Measurements from ENCODE around the gene ENOPH1.
"Not testable (repeated sequence)": the region's sequence is repeated elsewhere in the genome, so short reads cannot be mapped to it uniquely, and the experiment has no call there.

ENOPH1 gene

GRCh38 chr4:82473621-82474164, 43.3 kb downstream of the ENOPH1 start:
- no peak for DNase-seq

GRCh38 chr4:82475931-82476330, 45.5 kb downstream of the ENOPH1 start:
- not testable (repeated sequence) for DNase-seq

DNA sequence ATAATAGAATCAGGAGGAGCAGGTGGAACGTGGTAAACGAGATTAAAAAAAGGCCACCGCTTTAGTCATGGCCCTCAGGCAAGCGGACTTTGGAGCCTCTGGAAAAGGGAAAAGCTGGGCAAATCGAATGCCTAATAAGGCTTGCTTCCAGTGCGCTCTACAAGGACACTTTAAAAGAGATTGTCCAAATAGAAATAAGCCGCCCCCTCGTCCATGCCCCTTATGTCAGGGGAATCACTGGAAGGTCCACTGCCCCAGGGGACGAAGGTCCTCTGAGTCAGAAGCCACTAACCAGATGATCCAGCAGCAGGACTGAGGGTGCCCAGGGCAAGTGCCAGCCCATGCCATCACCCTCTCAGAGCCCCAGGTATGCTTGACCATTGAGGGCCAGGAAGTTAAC, 47.1 kb downstream of the ENOPH1 start:
- DNase-seq: not testable (repeated sequence)

DNA sequence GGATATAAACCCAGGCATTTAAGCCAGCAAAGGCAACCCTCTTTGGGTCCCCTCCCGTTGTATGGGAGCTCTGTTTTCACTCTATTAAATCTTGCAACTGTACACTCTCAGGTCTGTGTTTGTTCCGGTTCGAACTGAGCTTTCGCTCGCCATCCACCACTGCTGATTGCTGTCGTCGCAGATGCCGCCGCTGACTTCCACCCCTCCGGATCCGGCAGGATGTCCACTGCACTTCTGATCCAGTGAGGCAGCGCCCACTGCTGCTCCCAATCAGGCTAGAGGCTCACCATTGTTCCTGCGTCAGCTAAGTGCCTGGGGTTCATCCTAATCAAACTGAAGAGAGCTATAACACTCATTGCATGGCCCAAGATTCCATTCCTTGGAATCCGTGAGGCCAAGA, 49.2 kb downstream of the ENOPH1 start:
- no peak for DNase-seq

- no peak for DNase-seq
These were observed 50.5 kb downstream of the ENOPH1 start for GRCh38 chr4:82480771-82481505.

DNA sequence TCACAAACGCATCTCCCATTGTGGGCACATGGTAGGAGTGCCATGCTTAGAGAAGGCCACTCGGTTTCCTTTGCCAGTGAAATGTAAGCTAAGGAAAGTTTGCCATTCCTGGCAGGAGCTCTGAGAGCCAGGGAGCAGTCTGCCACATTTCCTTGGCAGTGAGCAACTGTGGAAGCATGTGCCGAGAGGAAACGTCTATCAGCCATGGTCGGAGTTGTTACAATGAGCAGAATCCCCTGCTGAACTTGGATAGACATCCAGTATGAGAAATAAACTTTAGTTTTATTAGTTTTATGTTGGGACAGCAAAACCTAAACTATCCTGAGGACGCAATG, 51.1 kb downstream of the ENOPH1 start:
- DNase-seq: no peak

DNA sequence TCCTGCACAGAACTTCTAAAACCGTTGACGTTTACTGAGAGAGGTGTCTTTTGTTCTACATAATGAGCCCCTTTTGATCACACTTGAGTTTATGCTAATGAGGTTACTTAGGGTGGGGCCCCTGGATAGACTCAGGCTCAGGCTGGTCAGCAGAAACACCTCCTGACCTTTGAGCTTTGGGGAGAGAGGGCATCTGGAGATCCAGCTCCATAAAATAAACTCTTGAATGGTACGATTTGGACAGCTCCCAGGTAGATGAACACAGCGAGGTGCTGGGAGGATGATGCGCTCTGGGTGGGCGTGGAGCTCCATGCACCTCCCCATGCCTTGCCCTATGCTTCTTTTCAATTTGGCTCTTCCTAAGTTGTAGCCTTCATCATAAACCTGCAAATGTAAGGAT, 52.0 kb downstream of the ENOPH1 start:
- no peak for DNase-seq

- no peak for DNase-seq
These were observed 54.8 kb downstream of the ENOPH1 start for GRCh38 chr4:82484996-82485783.

- DNase-seq: no peak
These were observed 58.7 kb downstream of the ENOPH1 start for GRCh38 chr4:82489076-82489475.

- no peak for DNase-seq
These were observed 59.6 kb downstream of the ENOPH1 start for GRCh38 chr4:82489987-82490386.

DNA sequence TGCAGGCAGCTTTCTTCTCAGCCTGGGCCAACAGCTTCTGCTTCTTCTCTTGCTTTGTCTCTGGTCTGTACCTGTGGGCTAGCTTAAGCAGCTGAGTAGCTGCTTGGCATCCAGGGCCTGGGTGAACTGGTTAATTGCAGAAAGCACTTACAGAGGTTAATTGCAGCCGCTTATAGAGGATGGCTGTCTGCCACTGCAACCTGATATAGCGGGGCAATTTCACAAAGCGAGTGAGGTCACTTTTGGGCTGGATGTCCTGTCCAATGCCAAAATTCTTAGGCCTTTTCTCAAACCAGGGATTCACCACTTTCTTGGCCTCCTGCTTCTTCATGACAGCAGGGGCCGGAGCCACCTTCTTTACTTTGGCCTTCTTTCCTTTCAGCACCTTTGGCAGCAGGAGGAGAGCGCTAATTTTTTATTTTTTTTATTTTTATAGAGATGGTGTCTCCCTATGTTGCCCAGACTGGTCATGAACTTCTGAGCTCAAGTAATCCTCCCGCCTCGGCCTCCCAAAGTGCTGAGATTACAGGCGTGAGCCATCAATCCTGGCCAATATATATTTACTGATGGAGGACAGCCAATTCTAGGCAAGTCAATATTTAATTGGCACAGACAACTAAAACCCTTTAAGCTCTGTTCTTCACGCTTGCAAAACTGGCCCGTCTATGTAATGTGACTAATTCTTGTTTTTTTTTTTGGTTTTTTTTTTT, 61.0 kb downstream of the ENOPH1 start:
- peak; percentile 91 for DNase-seq

GRCh38 chr4:82493721-82494425, 63.5 kb downstream of the ENOPH1 start:
- no peak for DNase-seq

DNA sequence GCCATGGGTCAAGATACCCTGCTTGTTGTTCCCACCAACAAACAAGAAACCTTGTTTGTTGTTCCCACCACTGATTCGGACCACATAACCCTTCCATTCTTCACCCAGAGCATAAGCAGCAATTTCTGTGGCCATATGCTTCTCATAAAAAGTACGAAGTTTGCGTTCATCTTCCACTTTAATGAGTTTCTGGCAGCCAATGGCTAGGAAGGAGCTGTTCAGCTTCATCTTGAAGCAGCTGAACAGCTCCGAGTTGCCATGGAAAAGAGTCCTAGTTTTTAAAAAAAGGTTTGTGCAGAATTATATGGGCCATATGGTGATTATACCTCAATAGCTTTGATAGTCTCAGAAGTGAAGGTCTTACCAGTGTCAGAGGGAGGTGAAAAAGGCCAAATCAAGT, 65.3 kb downstream of the ENOPH1 start:
- no peak for DNase-seq

GRCh38 chr4:82496349-82496748, 66.0 kb downstream of the ENOPH1 start:
- no peak for DNase-seq

- peak; percentile 63 for DNase-seq
These were observed 69.5 kb downstream of the ENOPH1 start for GRCh38 chr4:82499738-82500434.

DNA sequence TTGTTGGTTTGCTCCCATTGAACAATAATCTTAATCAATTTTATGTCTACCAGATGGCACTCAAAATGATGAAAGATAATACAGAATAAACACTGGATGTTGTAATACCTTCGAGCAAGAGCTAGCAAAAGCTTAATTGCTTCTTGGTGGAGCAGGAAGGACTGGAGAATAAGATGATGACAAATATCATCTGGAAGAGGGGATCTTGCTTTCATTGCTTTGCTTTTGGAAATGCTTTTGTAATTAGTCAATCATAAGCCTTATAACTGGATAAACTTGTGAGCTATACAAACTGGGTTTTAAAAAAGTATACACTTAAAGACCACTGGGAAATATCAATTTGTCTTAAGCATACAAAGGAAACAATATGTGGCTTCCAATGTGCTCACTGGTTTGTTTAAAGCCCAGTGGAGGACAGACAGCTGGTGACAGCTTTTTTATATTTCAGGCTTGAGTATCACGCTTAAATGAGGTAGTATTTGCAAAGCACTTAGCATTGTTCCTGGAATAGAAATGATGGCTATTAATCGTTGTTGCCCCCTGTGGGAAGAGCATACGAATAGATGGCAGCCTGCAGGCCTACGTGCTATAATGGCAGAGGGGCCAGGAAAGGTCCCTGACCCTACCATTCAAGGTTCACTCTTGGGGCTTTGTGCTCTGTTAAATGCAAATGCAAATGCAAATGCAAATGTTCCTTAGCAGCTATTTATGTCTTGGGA, 70.2 kb downstream of the ENOPH1 start:
- peak; percentile 92 for DNase-seq

GRCh38 chr4:82501154-82501442, 70.7 kb downstream of the ENOPH1 start:
- peak; percentile 61 for DNase-seq

- no peak for DNase-seq
These were observed 77.6 kb downstream of the ENOPH1 start for GRCh38 chr4:82508011-82508410.

DNA sequence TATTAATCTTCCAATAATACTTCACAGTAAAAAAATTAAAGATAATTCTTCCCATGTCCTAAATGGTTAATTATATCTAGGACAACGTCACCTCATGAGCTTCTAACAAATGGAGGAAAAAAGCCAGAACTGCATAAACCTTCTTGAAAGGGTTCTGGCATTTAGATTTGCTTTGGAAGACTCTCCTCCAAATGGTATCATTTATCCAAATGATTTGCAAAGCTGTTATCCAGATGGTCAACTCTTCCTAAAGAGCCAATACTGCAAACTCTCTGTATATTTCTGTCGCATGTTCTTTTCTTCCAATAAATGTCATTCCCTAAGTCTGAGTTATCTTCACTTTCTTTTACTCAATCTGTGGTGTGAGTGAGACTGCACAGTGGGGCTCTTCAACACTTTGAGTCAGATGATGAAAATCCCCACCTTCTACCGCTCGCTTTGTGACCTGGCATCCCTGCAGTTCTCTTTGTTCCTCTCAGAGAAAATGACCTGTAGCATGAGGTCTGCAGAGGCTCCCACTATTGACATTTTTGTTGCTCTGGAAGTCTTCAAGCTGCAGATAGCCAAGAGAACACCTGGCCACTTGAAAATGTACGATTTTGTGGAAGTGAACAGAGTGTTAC, 78.5 kb downstream of the ENOPH1 start:
- peak; percentile 31 for DNase-seq

DNA sequence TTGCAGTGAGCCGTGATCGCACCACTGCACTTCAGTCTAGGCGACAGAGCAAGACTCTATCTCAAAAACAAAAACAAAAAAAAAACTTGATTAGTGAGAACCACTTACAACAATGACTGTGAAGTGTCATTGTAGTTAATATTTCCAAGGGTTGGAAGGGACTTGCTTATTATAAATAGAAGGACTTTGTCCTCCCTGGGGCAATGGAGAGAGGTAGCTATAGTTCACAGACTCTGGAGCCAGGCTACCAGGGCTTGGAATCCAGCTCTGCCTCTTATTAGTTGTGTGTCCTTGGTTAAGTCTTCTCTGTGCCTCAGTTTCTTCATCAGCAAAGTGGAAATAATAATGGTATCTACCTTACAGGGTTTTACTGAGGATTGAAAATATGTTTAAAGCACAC, 79.8 kb downstream of the ENOPH1 start:
- no peak for DNase-seq
